HUDEP-2 (cell line): ENCODE measurements around the gene FCAMR.

ENCODE experiments used
- DNase-seq, 76 experiments: peaks; one replicate each; lab custom pipeline; 2025; ENCODE audit not compliant: unreplicated experiment in 76 of 76; lab: John Stamatoyannopoulos, UW

The FCAMR gene

DNA sequence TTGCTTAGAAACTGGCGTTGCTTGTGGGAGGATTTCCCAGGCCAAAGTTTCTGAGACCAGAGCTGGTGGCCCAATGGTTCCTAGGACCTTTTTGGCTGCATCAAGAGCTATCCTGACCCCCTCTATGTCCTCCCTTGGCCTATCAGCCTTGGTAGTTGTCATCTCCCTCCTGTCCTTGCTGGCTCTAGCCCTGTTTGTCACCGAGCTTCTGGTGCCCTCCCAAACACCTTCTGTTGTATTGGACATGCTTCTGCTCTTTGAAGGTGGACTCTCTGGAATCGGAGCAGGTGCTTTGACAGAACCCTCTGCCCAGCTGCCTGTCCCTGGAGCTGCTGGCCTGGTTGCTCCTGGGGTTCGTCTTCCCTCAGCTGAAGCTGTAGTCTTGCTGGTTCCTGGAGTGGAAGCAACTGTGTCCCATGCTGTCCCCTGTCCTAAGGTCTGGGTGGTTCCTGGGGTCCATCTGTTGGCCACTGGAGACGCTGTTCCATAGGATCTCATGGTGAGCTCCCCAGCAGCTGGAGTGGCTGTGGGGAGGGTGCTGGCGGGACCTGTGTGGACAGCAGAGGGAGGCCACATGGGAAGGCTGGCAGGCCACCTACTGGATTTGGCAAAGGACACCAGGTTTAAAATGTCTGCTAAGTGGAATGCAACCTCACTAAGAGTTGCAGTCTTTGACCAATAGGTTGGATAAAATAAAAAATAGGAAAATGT, 9.4 kb downstream of the FCAMR start:
- no peak for DNase-seq

DNA sequence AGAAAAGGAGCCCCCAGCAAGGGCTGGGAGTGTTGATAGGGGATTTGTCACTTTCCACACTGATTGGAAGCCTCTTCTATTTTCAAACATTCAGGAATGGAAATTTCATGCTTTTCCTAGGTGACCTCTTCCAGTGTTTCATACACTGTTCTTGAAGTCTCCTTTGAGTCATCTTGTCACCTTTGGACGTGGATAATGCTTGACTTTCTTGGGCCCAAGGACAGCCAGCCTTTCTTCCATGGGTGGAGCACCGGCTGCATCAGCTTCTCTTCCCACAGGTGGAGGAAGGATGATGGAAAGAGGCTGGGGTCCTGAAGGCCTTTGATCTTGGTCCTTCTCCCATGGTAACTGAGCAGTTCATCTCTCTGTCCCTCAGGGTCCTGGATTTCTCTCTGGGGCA, 12.1 kb downstream of the FCAMR start:
- no peak for DNase-seq

DNA sequence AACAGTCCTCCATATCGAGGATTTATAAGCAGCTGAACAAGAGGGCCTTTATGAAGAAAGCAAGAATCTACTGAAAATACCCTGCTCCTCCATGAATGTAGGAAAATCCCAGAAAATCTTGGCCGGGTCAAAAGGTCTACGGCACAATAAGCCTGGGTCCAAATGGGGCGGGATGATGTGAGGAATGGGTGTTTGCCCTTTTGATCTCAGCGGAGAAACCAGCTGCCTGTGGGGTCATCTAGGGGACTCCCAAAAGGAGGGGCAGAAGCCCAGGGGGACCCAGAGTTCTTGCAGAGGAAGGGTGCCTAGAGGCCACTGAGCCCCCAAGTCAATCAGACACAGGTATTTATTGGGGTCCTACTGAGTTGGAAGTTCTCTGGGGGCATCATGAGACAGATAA, 12.6 kb downstream of the FCAMR start:
- no peak for DNase-seq

DNA sequence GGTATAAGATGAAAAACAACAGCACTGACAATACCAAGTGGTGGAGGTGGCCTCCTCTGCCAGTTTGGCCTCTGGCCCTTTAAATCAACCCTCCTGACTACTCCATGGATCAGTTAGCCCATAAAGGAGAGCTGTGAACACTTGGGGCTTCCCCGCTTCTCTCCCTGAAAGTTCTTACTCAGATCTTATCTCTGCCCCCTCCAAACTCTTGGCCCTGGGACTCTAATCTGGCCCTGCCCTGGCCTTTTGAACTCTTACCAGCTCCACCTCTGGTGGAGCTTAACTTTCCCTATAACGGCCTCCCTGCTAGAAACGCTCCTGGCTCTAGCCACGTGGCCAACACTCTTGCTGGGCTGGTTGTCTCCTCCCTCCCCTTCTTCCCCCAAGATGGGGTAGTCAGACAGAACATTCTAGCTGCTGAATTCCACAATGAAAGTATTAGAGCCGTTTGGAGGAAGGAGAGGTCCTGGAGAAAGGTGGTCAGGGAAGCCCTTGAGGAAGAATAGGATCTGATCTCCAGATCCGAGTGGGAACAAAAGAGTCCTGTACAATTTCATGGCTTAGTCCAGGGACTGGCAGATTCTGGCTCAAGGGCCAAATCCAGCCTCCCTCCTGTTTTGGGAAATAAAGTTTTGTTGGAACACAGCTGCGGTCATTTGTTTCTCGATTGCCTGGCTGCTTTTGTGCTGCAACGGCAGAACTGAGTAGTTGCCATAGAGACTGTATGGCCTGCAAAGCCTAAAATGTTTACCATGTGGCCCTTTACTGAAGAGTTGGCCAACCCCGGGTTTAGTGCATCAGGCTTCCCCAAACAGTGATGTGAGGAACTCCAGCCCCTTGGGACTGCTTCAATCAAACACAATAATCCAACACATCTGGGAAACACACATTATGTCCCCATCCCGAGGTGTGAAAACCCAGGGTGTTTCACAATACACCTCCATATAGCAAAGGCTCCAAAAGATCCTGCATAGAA, 14.5 kb downstream of the FCAMR start:
- peak in 8 of 76 experiments; percentile 4 to 19 (median 16) for DNase-seq

DNA sequence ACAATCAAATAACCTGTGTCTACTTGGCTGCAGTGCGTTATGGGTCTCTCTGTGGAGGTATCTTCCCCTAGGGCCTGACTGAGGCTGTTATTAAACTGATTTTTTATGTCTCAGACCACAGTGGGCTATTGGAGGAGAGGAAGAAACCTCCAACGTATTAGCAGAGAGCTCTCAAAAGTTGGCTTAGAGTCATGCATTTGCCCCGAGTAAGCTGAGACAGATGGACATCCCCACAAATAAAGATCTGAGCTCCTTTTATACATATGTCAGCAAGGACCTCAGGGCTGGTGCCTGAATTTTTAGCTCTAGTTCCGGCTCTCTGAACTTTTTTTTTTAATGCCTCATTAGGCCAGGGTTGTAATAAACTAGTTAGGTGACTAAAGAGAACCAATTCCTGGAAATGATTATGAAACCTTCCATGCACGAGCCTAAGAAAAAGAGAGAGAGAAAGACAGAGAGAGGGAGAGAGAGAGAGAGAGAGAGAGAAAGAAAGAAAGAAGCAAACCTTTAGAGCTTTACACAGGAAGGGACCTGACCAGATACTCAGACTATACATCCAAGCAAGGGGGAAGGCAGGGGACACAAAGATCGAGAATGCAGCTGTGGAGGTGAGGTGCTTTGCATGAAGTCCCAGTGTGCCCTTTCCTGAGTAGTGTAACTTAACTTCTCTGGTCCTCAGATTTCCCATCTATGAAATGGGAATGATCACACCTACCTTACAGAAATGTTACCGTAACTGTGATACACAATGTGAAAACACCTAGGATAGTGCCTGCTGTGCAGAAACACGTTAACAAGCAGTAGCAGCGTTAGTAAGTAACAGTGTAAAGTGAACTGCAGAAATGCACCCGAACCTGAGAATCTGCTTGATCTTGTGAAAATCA, 15.6 kb downstream of the FCAMR start:
- no peak for DNase-seq

DNA sequence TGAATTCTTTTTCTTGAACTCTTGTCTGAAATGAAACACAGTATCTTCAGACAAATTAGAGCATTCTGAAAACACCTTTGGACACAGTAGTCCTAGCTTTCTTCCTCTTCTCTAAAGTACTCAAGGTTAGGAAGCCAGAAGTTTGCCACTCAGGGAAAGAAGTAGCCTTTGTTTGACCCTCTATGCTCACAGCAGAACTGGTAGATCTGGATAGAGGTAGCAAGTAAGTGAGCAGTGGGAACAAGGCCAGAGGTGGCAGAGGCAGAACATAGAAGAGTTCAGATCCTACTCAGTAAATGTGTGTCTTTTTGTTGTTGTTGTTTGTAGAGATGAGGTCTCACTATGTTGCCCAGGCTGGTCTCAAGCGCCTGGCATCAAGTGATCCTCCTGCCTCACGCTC, 16.6 kb downstream of the FCAMR start:
- no peak for DNase-seq

DNA sequence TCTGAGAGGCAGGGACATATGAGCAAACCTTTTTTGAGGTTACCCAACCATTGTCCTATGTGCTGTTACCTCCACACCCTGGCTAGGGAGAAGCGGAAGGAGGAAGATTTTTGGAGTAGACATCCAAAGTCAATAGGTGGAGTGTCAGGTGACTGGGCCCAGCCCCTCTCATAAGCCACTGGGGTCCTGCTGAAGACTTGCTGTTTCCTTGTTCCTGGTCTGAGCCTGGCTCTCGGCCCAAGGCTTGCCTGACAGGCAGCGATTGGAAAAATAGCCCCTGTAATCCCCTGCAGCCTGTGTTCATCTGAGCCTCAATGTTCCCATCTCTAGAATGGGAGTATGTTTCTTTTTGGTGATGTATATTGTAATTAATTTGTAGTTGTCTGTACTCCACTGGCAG, 17.1 kb downstream of the FCAMR start:
- no peak for DNase-seq

DNA sequence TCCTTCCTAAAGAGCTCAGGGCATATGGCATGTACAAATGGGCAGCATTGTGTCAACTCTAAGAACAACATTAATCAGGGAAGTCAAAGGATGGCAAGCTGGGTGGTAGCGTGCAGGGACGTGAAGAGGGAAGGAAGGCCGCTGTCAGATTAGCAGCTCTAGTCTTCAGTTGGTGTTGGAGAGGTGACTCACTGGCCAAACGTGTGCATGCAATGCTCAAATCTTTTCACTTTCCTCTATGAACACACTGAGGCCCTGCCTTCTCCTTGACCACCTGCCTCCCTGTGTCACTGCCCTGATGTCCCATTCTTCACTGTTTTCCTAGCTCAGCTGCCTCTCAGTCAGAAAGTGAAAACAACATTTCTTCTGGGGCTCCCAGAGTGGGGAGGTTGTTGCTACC, 18.1 kb downstream of the FCAMR start:
- no peak for DNase-seq

DNA sequence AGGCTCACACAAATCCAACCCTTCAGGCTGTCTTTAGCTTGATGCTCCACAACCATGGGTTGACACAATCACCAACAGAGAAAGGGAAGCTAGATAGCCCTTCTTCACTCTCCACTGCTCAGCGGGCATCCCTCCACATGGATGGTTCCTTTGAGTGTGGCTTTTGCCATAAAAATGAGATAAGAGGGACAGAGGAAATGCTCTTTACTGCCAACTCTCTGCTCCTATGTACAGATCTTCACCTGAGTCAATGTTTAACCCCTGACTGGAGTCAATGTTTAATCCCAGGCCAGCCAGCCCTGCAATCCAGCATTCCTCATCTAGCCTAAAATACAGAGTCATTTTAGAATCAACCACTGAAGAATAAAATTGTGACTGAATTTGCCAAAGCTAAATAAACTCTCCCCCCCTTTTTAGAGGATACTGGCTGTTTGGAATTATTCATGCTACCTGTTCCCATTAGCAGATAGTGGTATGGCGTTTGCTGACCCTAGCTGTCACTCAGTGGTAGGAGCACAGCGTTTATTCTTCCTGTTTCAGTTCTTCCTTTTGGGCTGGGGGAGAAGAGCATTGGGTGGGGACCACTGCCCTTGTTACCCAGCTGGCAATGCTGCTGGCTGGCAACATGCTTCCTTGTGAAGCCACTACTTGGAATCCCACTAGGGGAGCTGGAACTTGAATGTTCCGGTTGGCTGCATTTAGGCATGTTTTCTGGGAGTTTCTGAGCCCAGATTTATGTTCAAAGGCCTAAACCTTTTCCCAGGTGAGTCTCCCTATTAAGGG, 18.8 kb downstream of the FCAMR start:
- DNase-seq, result no peak

DNA sequence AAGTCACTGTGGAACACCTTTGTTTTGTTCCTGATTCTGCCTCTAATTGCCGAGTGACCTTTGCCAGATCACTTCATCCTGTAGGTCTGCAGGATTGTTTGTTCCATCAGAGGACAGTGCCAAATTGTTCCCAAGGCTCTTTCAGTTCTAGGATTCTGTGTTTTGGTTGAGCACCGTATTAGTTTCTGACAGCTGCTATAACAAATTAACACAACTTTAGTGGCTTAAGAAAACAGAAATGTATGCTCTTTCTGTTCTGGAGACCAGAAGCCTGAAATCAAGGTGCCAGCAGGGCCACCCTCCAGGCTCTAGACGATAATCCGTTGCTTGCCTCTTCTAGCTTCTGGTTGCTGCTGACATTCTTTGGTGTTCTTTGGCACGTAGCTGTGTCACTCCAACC, 20.6 kb downstream of the FCAMR start:
- no peak for DNase-seq

DNA sequence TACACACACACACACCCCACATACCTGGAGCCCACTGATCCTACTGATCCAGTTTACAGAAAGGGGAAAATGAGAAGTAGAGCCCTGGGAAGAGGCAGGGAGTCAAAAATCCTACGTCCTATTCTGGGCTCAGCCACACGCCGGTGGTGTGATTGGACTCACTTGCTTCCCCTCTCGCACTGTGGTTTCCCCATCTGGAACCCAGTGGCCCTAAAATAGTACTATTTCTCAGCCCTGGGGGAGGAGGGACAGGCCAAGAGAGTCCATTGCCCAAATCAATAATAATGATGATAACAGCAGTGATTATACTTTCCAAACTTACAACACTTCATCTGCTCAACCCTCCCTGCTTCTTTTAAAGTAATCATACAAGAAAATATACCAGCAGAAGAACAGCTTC, 21.1 kb downstream of the FCAMR start:
- no peak for DNase-seq

DNA sequence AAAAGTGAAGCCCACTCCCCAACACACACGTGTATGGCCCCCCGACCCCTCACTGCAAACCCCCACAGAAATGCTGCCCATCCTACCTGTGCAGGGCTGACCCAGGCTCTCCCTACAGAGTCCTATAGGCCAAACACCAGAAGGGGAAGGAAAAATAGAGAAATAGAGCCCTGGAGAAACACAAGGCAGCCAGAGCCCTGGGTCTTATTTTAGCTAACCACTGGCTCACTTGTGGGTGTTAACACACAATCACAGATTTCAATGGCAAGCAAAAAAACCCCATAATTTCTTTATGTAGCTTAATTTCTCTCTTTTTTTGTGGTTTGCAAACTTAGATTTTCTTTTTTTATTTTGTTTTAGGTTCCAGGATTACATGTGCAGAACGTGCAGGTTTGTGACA, 23.0 kb downstream of the FCAMR start:
- no peak for DNase-seq

DNA sequence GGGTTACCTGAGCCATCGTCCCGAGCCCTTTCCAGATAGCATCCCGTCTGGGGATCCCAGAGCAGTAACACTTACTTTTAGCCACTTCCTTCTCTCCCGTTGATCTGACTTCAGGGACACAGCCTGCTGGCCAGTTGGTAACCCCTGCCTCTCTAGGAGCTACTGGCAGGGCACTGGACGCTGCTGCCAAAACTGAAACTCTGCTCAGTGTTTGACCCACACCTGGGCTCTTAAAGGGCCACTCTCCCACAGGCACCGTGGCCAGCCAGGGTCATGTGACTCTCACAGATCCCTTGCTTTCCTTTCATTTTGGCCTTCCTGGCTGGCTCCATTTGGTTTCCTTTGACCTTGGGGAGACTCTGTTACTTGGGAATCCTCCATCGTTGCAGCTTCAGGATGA, 24.0 kb downstream of the FCAMR start, which contains the start of gene PIGR:
TSS of gene PIGR (minus strand) at position 206 of the 400 bp plus-strand sequence. CDS start 5,935 bp downstream, outside the sequence.
- DNase-seq, result no peak

DNA sequence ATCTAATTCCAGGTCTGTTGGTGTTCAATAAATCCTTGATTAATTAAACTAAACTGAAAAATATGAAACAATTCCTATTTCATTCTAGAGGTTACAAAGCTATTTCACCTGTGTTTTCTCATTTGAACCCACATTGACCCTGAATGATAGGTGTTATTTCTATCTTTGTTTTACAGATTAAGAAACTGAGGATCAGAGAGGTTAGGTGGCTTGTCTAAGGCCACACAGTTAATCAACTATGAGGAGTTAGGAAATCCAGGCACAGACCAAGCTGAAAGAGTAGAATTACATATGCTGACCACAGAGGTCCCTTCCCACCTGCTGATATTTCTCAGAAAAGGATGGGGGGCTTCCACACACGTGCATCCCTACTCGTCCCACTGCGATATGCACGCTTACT, 24.5 kb downstream of the FCAMR start:
- no peak for DNase-seq

DNA sequence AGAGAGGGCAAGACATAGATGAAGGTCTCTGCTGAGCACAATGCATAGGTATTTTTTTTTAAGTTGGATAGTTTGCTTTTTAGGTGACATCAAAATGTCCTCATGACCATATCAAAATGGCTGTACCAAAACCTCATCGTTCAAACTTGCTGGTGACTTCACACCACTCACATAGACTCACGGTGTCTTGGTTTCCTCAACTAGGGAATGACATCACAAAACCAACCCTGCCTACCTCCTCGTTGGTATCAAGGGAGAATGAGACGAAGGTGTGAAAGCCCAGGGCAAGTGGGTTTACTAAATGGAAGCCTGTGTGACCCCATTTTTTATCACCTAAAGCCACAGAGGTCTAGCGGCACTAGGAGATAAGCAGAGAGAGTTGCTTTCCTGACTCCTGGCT, 25.6 kb downstream of the FCAMR start:
- no peak for DNase-seq

DNA sequence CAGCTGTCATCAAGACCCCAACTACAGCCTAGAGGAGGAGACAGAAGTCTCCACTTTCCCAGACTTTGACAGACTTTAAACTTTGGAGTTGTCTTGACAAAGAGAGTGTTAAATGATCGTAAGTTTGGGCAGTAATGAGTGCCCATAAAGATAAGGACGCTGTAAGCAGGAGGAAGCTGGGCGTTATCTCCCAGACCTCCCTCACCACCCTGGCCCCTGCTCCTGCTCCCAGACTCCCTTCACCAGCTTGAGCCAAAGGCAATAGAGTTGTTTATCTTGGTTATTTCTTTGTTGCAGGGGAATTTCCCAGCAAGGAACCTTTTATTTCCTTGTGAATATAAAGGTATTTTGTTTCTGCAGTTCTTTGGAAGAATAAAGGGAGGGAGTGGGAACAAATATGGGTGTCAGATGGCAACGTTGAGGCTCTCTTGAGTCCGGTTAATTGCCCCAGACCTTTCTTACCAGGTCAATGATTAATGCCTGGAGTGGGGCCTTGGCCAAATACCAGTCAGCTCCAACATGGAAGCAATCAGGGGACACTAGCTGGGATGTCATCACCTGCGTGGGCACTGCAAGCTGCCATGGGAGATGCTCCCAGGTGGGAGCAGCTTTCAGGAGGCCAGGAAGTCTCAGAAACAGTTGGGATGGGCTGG, 28.4 kb downstream of the FCAMR start:
- DNase-seq, result peak in 16 of 76 experiments; percentile 3 to 29 (median 12)

DNA sequence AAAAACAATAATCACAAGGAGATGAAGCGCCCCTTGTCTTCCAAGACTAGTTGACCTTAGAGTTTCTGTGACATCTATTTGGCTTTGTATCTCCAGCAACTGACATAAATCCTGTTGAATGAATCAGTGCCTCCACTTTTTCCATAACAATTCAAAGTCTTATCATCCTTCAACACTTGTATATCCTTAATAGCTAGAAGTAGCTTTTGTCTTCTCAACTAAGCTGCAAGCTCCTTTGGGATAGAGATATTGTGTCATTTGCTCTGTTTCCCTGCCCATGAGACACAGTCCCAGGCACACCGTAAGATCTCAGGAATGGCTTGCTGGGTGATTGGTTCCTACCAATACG, 29.7 kb downstream of the FCAMR start:
- no peak for DNase-seq

DNA sequence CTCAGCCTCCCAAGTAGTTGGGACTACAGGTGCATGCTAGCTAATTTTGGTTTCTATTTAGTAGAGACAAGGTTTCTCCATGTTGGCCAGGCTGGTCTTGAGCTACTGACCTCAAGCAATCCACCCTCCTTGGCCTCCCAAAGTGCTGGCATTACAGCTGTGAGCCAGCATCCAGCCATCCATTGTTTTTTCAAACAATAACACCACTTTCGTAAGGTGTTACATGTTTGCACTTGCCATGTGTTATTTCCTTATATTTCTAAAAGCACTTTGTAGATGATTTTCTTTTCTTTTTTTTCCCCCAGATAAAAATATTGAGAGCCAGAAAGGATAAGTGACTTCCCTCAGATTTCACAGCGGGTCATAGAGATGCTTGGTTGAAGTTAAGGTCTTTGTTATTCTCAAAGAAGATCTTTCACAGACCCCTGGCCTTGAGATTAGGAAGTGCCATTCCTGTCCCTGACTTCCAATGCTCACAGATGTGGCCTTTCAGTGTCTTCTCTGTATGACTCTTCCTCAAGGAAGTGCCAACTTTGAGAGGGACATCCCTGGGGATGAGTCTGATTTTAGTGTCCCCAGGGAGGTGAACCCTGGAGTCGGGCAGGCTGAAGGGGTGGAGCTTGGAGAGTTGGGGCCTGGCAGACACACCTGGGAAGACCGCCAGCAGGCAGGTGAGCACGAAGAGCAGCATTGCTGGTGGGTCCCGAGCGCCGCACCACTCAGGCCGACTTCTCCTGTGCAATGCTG, 30.2 kb downstream of the FCAMR start:
- DNase-seq, result no peak

DNA sequence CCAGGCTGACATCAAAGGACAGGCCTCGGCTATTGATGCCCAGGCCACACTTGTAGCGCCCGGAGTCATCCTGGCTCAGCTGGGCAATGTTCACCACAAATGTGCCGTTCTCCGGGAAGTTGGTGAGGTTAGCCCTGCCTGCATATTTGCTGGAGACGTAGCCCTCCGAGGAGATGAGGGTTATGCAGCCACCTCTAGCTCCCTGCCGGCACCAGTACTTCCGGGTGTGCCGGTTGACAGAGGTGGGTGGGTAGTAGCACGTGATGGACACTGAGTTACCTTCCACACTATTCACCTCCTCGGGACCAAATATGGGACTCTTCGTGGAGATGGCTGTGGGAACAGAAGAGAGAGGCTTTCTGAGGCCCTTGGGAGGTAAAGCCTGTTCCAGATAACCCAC, 31.1 kb downstream of the FCAMR start:
- DNase-seq, result no peak
